ENCODE measurements around the gene AMPD2. TPM values are rescaled to one million over a fixed set of nuclear protein-coding genes. Genes with fewer than 3 reads are reported as not detected.
A peak's percentile ranks its signal among the peaks of the same experiment; 100 is the strongest.

AMPD2 gene
- total and polyA plus RNA-seq, 9 of the 15 experiments (the other 6 are each of a cell fraction or from before 2014, with no cell fraction given), result 2.0 to 77.7 (median 28.2) TPM

DNA sequence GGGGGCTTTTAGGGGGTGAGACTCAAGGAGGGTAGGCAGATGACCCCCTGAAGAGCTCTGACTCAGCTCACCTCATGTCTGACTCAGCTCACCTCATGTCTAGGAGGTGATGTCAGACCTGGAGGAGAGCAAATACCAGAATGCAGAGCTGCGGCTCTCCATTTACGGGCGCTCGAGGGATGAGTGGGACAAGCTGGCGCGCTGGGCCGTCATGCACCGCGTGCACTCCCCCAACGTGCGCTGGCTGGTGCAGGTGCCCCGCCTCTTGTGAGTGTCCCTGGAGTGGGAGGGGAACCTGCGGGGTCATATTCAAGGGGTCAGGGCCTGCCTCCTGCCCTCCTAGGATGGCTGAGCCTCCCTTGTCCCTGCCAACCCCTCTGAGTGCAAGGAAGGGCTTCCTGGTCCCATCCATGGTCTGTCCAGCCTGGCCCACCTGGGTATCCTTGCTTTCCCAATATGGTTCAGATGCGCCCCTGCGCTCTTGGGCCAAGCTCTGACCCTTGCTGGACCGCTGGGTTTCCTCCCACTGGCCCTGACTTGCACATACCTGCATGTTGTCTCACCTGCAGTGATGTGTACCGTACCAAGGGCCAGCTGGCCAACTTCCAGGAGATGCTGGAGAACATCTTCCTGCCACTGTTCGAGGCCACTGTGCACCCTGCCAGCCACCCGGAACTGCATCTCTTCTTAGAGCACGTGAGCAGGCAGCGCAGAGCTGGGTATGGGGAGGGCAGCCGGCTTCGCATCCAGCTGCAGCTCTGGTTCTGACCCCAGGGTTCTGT is 9.1 kb downstream of the AMPD2 start:
- Histone ChIP-seq H3K27me3 (ENCODE audit: control insufficient read depth in 2 of 2, insufficient read depth in 2 of 2, low read length in 2 of 2) (no peaks in the 10 kb centered on the region), H3K4me1 (replicated peaks in 1 of 2; ENCODE audit: control insufficient read depth in 2 of 2, insufficient read depth in 2 of 2, low read length in 2 of 2) (peaks cover 0 to 53% of the 10 kb centered on the region in 2 experiments; a peak in 2 of 5 replicates), H3K9me3 (replicated peaks; ENCODE audit: control insufficient read depth, insufficient read depth, low read depth, low read length) (no peaks in the 10 kb centered on the region), H3K4me2 (ENCODE audit: insufficient read depth, low read length) (no peak overlapping the region), H3K4me3 (no peak overlapping the region), H4K20me1 (replicated peaks; ENCODE audit: control insufficient read depth, insufficient read depth, low read length) (peaks cover 4% of the 10 kb centered on the region; the same call in 1 of the 2 replicates), H3K36me3 (ENCODE audit: control insufficient read depth, insufficient read depth, low read length) (peaks cover 63% of the 10 kb centered on the region; the same call in 2 of the 3 replicates), H3K9ac (ENCODE audit: insufficient read depth in 1 of 2, low read depth in 2 of 2, low read length in 2 of 2) (no peak overlapping the region), H3K79me2 (ENCODE audit: control insufficient read depth, insufficient read depth, low read length) (peaks cover 7% of the 10 kb centered on the region; the same call in 2 of the 3 replicates), H3K9me1 (ENCODE audit: control insufficient read depth, insufficient read depth, low read length) (peaks cover 5% of the 10 kb centered on the region), H2AFZ (ENCODE audit: low read depth, low read length) (no peak overlapping the region), H3K27ac (ENCODE audit: extremely low read depth, low read depth, low read length) (no peak overlapping the region)
- ATAC-seq (no peak), DNase-seq (ENCODE audit: extremely low read depth in 1 of 4, low spot score in 3 of 4) (no peak), FAIRE-seq (no peak)
- in situ Hi-C loops (cut with MboI) (no loop called here), intact Hi-C loops (cut with micrococcal nuclease) (no loop called here)
- no TSS peak for BruUV-seq (replicated peaks)
- TF ChIP-seq, protein P1, sequence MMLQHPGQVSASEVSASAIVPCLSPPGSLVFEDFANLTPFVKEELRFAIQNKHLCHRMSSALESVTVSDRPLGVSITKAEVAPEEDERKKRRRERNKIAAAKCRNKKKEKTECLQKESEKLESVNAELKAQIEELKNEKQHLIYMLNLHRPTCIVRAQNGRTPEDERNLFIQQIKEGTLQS (IDR thresholded peaks at IDR 0.05), result peak; percentile 54; the same call in 1 of the 2 replicates
- TF ChIP-seq, protein P1 (CRISPR knock-in tag; conservative IDR thresholded peaks at IDR 0.05), result no peak
- TF ChIP-seq EHMT2 (IDR thresholded peaks at IDR 0.05) (no peak), ZBTB33 (CRISPR knock-in tag; IDR thresholded peaks at IDR 0.05) (peak; percentile 77; the same call in 1 of the 2 replicates), RBFOX2 (IDR thresholded peaks at IDR 0.05; ENCODE audit: low read depth, low read length) (0 out of 2 replicates have a peak, but pooled peaks have one; percentile 24), MED1 (CRISPR knock-in tag; IDR thresholded peaks at IDR 0.05; ENCODE audit: borderline replicate concordance) (no peak), PHB (CRISPR knock-in tag; IDR thresholded peaks at IDR 0.05) (no peak)
- WGBS (ENCODE audit: insufficient coverage, low coverage, missing lambda C conversion rate), result 87% methylated on average over 22 of the region's 23 CpGs
- ChIA-PET POLR2A (interaction anchor here (0.6 to 4.1 kb wide), 5 partner anchors 9 to 82 kb away, joined by 3 to 18 read pairs (median 5); partner anchors contain the start of genes AMPD2 and GNAT2), CTCF (ENCODE audit: low intra/inter-chr PET ratio) (interaction anchor here (2.6 kb wide), 1 partner anchor 82 kb away, joined by 24 read pairs; no protein-coding TSS in a partner anchor)
